NCI-H460 (cell line): ENCODE results near the gene ST8SIA3. TPM values are rescaled to one million over a fixed set of nuclear protein-coding genes. Genes with fewer than 3 reads are reported as not detected.

Source experiments
- DNase-seq: peaks from one replicate; pipeline ENCODE4 v3.0.0-alpha.2; 2016; ENCODE audit warnings: low read depth; ENCODE audit errors: extremely low read depth
- polyA plus RNA-seq: library from polyadenylated mRNA; depleted of rRNA; stranded (reverse); fragments of >200 nt; gene quantifications from 2 replicates; pipeline ENCODE4 v1.2.3, GENCODE V29; 2014; cell fraction: nucleus; rRNA removed
- total RNA-seq: library from RNA; depleted of rRNA; stranded (reverse); fragments of >200 nt; shearing (Covaris generic); gene quantifications from 2 replicates; pipeline ENCODE4 v1.2.3, GENCODE V29; 2014; rRNA removed

Gene ST8SIA3
- not detected in 2 replicates for total RNA-seq
- polyA plus RNA-seq = not detected in 2 replicates

- DNase-seq = no peak
Measured at GRCh38 chr18:57352271-57352701, at the start of gene ST8SIA3. Gene ST8SIA3 (plus strand): TSS chr18:57352557. CDS start chr18:57352847, 290 bp downstream.

- DNase-seq = no peak
Measured at GRCh38 chr18:57311472-57311871, 40.9 kb upstream of the ST8SIA3 start.

GRCh38 chr18:57312346-57313144 is 39.8 kb upstream of the ST8SIA3 start:
- no peak for DNase-seq

DNA sequence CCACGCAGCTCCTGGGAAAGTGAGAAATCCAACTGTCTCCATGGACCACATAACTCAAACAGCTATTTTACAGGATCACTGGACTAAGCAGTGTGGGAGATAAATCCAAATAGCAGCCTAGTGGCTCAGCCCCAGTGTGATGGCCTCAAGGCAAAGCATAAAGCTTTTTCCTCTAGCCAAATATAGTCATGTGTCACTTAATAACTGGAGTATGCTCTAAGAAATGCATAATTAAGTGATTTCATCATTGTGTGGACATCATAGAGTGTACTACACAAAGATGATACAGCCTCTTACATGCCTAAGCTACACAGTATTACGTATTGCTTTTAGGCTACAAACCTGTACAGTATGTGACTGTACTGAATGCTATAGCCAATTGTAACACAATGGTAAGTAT is 31.8 kb upstream of the ST8SIA3 start:
- DNase-seq = no peak

DNA sequence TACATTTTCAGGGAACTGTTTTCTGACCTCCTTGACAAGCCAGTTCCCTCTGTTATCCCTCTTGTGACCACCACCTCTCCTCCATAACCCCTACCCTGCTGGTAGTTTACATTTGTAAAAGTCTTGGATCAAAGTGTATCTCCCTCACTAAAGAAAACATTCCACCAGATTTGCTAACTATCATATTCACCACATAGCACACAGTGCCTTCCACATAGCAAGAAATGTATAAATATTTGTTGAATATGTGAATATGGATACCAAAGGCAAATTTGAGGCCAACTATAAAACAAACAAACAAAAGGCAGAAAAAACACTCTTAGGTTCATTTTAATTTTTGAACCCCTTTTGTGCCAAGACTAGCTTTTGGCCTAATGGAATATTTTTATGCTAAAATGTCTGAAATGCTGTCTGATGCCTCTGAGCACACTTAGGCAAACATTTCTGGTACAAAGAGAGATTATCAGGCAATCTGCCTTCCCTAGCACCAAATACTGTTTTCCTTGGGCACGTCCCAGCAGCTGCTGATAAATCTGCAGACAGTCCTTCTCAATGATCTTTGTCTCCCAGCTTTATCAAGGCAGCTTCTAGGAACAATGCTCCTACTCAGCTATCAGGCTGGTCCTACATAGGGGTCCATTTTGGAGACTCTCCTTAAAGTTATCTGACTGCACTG is 26.7 kb upstream of the ST8SIA3 start:
- DNase-seq = no peak

GRCh38 chr18:57326718-57327323 is 25.5 kb upstream of the ST8SIA3 start:
- DNase-seq = no peak

DNA sequence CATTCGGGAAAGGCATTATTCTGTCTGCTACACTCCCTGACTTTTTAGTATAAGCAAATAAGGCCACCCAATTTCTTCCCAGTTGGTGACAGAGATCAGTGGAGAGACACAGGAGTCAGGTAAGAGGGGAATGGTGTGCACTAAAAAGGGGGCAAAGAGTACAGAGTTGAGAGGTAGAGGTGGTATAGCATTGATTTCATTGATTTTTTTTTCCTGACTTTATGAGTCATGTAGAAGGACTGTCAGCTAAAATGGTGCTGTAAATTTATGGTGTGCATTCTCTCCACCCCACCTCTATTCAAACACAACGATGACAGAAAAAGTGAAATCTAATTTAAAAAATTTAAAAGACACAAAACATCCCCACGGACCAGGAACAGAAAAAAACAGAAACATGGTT is 23.7 kb upstream of the ST8SIA3 start:
- no peak for DNase-seq

GRCh38 chr18:57329856-57330255 is 22.5 kb upstream of the ST8SIA3 start:
- no peak for DNase-seq

- DNase-seq = no peak
Measured at GRCh38 chr18:57331718-57332117, 20.6 kb upstream of the ST8SIA3 start.

- no peak for DNase-seq
Measured at GRCh38 chr18:57333940-57334339, 18.4 kb upstream of the ST8SIA3 start.

DNA sequence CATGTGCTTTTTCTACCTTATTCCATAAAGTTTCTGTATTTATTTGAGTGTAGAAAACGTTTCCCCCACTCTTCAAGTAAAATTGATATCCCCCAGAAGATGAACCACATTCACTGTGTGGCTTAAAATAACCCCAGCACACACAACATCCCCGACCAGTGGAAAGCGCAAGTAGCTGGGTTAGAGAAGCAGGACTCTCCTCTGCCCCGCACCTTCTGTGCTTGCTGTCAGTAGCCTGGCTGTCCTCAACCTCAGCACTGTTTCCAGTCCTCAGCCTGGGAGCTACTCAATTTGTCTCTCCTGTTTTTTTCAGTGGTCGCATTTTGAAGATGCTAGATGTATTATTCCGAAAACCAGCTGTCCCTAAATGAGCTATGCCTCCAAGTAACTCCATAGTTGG is 18.0 kb upstream of the ST8SIA3 start:
- DNase-seq = no peak

DNA sequence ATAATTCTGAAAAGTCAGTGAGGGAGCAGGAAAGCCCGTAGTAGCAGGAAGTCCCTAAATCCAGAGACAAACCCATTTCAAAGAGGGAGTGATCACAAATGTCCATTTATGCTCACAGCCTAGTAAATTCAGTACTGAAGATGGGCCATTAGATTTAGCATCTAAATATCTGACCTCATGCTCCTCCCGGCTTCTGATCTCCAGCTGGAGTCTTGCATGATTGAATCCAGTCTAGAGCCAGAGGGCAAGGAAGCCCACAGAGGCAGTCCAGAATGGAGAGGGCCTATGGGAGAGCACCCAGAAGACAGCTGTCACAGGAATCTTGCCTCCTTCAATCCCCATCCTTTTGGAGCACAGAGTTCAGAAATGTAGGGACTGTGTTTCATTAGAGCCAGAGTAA is 16.0 kb upstream of the ST8SIA3 start:
- DNase-seq = no peak

DNA sequence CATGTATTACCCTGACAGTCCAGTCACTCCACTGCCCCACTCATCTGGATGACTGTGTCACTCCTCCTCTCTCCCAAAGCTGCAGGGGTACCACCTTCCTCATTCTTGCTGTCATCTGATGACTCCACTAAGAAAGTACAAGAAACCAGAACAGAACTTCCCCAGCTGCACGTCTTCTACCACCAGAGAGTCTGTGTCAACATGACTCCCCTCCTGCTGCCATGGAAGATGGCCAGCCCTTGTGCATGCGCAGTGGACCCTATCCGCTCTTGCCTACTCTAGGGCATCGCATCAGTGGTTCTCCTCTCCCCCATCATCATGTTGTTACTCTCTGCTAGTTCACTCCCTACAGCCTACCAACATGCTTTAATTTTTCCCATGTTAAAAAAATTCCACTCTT is 14.5 kb upstream of the ST8SIA3 start:
- no peak for DNase-seq

DNA sequence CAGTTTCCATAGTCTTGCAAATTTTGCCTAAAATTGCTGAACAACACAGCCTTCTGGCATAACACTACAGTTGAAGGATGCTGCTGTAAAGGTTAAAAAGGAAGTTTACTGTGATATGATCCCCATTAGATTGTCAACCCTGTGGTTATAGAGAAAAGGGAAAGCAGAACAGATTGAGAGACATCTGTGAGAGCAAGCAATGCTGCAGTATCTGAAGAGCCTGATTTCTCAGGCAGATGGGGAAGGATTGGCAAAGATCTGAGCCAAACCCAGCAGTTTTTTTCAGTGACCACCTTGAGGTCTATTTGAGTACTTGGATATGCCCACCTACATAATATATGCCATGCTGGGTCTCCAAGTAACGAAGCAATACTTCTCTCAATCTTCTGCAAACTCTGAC is 8.5 kb upstream of the ST8SIA3 start:
- DNase-seq = no peak

DNA sequence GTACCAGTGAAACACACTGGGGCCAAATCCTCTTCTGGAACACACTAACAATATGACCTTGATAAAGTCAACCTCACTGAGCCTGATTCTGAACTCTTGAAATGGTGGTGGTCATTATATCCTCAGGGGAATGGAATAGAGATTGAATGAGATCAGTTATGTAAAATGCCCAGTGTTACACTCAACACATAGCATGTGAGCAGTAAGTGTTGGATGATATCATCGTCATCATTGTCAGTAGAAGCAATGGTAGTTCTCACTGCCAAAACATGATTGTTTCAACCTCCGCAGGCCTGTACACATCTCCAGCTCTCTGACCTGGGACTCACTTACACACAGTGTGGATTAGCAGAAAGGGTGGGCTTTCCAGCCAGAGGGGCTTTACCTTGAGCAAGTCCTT is 5.5 kb upstream of the ST8SIA3 start:
- DNase-seq = no peak

DNA sequence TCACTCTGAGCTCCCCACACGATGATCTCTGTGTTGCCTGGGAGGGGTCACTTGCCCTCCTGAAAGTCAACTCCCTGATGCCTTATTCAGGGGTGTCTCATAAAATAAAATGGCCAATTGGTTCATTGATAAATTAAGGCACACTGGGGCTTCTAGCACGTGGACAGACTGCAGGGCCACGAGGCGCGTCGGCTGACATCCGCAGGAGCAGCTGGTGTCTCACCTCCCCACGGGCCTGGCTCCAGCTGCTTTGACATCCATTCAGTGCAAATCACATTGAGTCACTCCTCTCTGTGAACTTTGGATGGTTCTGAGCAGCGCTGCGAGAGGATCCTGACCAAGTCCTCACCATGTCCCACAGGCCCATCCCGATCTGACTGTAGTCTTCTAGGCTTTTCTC is 4.6 kb upstream of the ST8SIA3 start:
- no peak for DNase-seq

- DNase-seq = no peak
Measured at GRCh38 chr18:57352761-57353136, 392 bp downstream of the ST8SIA3 start.

- DNase-seq = no peak
Measured at GRCh38 chr18:57353137-57353939, 981 bp downstream of the ST8SIA3 start.

DNA sequence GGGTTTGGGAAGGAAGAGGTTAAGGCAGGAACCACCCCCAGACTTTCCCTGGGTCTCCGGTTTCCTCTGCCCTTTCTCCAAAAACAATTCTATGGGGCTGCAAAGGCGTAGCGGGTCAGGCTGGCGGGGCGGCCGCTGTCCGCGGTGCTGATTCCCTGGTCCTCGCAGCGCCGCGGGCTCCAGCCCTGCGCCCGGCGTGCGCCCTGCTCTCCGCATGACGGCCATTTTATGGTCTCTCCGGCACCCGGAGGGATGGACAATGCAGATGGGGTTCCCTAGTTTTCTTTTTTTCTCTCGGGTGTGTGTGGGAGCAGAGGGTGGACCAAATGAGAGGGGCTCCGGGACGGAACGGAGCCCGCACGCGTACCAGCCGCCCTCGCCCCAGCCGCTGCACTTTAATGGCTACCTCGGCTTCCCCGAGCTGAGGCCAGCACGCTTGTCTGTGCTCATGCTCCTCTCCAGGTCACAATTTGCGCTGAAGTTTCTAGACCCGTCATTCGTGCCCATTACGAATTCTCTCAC is 1.6 kb downstream of the ST8SIA3 start:
- DNase-seq = no peak

DNA sequence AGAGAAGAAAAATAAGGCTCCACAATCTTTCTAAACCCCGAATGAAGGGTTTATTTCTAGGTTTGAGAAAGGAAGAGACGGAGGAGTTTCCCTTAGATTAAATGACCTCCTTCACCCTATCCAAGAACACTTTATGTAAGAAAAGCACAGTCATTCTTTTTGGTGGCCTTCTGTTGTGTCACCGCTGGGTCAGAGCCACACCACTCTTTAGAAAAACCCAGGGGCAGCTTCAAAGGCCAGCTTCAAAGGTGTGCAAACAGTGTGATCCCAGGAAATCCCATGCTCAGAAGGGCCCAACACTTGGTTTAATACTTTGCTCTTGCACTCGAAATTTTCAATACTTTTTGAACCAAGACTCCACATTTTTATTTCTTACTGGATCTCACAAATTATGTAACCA is 7.1 kb downstream of the ST8SIA3 start:
- DNase-seq = no peak

DNA sequence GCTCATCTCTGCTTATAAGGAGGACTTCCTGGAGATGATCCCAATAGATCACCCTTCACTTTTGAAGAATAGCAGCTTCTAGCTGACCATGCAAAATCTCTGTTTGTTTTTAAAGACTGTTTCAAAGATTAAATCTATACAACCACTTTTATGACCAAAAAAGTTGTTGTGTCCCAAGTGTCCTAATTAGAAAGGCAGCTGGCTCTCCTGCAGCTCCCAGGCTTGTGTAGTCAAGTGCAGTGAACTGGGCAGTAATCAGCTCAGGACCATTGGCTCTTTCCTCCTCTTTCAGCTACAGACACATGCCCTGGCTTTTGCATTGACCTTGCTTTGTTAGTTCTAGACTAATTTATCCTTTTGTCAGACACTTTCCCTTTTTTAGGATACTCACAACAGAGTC is 10.4 kb downstream of the ST8SIA3 start:
- no peak for DNase-seq
